GM12891 (cell line): ENCODE data around the gene SMIM24.
"Not testable (repeated sequence)": the region's sequence is repeated elsewhere in the genome, so short reads cannot be mapped to it uniquely, and the experiment has no call there.

ENCODE experiments used
- DNase-seq: peaks from one replicate; pipeline ENCODE4 v3.0.0; 2011; ENCODE audit warnings: low spot score; ENCODE audit not compliant: insufficient read length
- FAIRE-seq: peaks from 2 replicates; lab custom pipeline; 2011; peaks lifted over from hg19 to GRCh38; lab: Jason Lieb, UNC
- PAX5 ChIP-seq: IDR thresholded peaks from 2 replicates; pipeline ENCODE4 v1.6.1; 2011; ENCODE audit warnings: low read length, moderate library complexity, mild to moderate bottlenecking; ENCODE audit not compliant: insufficient read depth, severe bottlenecking
- POLR2A ChIP-seq: IDR thresholded peaks from 2 replicates; pipeline ENCODE4 v1.6.1; 2011; ENCODE audit warnings: low read depth, low read length, control low read depth
- POLR2AphosphoS5 ChIP-seq: IDR thresholded peaks from 2 replicates; pipeline ENCODE4 v1.6.1; 2011; ENCODE audit warnings: low read depth, low read length, control low read depth
- POU2F2 ChIP-seq: IDR thresholded peaks from 2 replicates; pipeline ENCODE4 v1.6.1; 2011; ENCODE audit warnings: low read depth, mild to moderate bottlenecking, control low read depth, low read length, moderate library complexity
- SPI1 ChIP-seq: IDR thresholded peaks from 2 replicates; pipeline ENCODE4 v1.6.1; 2011; ENCODE audit warnings: low read depth, low read length, control low read depth
- TAF1 ChIP-seq: IDR thresholded peaks from 2 replicates; pipeline ENCODE4 v1.6.1; 2011; ENCODE audit warnings: low read depth, low read length, control low read depth

The SMIM24 gene

DNA sequence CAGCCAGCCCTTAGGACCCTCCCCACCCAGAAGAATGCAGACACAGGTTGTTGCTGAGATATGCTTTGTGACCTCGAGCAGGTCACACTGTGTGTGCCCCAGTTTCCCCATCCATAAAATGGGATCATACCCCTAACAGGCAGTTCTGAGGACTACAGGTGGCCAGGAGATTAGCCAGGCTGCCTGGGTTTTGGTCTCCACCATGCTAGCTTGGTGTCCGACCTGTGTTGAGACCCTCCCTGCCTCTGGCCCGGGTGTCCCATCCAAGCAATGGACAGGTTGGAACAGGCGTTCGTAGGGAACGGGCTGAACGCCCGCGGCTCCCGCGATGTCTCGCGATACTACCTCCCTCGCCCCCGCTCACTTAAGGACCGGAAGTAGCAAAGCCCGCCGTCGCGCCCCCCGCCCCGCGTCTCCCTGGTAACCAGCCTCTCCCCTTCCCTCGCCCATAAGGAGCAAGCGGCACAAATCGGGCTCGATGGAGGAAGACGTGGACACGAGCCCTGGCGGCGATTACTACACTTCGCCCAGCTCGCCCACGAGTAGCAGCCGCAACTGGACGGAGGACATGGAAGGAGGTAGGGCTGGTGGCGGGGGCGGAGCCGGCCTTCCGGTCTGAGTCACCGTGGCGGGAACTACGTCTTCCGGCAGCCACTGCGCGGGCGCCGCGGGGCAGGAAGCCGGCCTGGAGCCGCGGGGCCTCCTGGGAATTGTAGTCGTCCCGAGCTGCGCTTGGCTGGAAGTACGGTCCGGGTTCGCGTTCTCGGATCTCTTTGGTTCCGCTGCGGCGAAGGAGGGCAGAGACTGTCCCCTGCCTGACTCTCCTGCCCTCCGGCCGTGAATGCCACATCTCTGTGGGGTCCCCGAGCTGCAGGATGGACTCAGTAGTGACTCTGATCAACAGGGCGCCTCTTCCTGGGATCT is 45.4 kb downstream of the SMIM24 start:
- DNase-seq (peak; percentile 99), FAIRE-seq (peak; percentile 98)
- TF ChIP-seq SPI1: no peak
- peak; percentile 88 for TF ChIP-seq TAF1
- peak; percentile 90 for TF ChIP-seq POLR2AphosphoS5
- peak; percentile 71 for TF ChIP-seq POLR2A
- peak; percentile 65 for TF ChIP-seq PAX5

DNA sequence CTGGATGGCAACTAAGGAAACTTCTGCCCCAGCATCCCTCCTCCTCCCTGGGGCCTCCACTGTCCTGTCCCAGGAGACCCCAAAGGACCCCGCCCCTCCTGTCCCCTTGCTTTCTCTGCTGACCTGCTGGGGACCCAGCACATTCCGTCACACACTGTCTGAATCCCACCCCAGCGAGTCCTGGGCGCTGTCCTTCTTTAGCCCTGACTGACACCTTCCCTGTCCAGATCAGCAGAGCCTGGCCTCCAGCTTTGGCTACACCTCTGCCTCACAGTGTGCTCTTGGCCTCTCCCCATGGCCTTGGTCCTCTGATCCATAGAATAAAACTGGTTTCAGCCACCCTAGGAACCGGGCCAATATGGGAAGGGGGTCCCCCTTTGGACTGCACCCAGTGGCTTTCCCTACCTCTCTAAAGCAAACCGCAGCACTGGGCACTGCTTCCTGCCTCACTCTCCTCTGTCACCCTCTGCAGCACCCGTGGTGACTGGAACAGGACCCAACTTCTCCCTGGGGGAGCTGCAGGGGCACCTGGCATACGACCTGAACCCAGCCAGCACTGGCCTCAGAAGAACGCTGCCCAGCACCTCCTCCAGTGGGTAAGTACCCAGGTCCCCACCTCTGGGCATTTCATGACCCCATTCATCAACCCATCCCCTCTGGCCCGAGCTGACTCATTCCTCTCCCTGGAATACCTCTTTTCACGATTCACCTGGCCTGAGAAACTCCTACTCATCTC is 46.4 kb downstream of the SMIM24 start:
- no peak for DNase-seq
- no peak for FAIRE-seq
- TF ChIP-seq POLR2A (no peak), PAX5 (no peak), POU2F2 (no peak), SPI1 (no peak), POLR2AphosphoS5 (no peak)

DNA sequence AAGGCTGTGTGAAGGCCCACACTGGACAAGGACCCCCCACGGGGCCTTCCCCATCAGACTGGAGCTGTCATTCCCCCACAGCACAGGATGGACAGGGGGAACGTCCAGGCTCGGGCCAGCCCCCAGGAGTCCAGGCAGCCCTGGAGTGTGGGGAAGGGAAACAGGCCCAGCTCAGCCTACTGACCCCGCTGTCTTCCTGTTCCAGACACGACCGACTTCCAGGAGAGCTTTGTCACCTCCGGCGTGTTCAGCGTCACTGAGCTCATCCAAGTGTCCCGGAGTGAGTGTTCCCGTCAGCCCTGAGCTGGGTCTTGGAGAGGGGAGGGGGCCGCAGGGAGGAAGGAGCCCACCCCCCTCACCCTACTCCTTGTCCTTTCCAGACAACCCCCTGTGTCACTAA is 47.0 kb downstream of the SMIM24 start:
- DNase-seq (no peak), FAIRE-seq (no peak)

DNA sequence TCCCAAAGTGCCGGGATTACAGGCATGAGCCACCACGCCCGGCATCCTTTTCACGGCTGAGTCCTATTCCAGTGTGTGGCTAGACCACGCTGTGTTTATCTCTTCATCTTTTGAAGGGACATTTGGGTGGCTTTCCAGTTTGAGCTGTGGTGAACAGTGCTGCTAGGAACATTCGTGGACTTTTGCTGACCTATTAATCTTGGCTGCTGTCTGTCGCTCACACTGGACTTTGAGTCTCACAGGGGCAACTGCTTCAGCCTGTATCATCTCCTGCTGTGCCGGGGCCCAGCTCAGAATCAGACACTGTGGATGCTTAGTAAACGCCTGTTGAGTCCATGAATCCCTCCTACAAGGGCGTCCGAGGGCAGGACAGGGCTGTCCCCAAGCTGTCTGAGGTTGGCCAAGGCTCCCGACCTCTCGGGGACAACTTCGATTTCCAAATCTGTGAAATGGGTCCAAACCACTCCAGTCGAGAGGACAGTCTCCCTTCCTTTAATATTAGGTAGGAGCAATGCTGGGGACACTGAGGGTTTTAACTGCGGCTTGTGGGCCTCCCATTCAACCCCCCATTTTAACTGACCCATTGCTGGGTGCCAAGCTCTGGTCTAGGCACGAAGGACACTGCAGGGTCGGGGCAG is 48.4 kb downstream of the SMIM24 start:
- no peak for FAIRE-seq
- TF ChIP-seq TAF1 (no peak), POU2F2 (no peak), SPI1 (no peak), POLR2A (no peak), POLR2AphosphoS5 (no peak), PAX5 (no peak)
- DNase-seq: no peak

More for the DNA sequence above, 47.0 kb downstream of the SMIM24 start:
- no peak for TF ChIP-seq TAF1
- TF ChIP-seq PAX5: no peak
- no peak for TF ChIP-seq POLR2A
- no peak for TF ChIP-seq SPI1
- no peak for TF ChIP-seq POU2F2
- TF ChIP-seq POLR2AphosphoS5: no peak

DNA sequence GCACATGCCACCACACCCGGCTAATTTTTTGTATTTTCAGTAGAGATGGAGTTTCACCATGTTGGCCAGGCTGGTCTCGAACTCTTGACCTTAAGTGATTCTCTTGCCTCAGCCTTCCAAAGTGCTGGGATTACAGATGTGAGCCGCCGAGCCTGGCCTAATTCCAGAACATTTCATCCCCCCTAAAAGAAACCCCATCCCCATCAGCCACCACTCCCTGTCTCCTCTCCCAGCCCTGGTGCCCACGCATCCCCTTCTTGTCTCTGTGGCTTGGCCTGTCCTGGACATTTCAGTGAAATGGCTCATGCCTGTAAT is 50.0 kb downstream of the SMIM24 start:
- not testable (repeated sequence) for FAIRE-seq, DNase-seq

DNA sequence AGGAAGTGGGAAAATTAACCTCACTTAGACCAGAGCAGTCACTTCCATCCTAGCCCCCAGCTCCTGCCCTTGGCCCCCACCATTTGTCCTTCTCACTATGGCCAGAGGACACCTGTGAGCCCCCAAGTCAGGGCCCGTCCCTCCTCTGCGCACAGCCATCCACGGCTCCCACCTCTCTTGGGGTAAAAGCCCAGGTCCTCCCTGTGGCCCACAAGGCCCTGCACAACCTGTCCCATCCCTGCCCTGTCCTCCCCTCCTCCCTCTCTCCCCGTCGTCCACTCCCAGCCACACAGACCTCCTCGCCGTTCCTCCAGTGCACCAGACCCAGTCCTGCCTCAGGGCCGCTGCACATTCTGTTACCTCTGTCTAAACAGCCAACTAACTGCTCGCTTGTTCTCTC is 53.9 kb downstream of the SMIM24 start:
- DNase-seq (no peak), FAIRE-seq (no peak)
- TF ChIP-seq PAX5: no peak
- TF ChIP-seq POLR2A: no peak
- no peak for TF ChIP-seq POLR2AphosphoS5
- no peak for TF ChIP-seq TAF1
- no peak for TF ChIP-seq SPI1
- no peak for TF ChIP-seq POU2F2
